Renal pelvis (tissue), 4 donors: ENCODE data around the gene ABCB11. TPM values are rescaled to one million over a fixed set of nuclear protein-coding genes. Genes with fewer than 3 reads are reported as not detected.
"Not testable (repeated sequence)": the region's sequence is repeated elsewhere in the genome, so short reads cannot be mapped to it uniquely, and the experiment has no call there.

Experiments
- DNase-seq: peaks from one replicate; pipeline ENCODE4 v3.0.0-alpha.2; 2013
- polyA plus RNA-seq, 3 donors: library from polyadenylated mRNA; unstranded; fragments of 120-200 nt; gene quantifications; one replicate each; pipeline ENCODE4 v1.2.1, GENCODE V29; 2013; ENCODE audit not compliant: insufficient read length in 3 of 3

The ABCB11 gene
- polyA plus RNA-seq, 3 donors: 0.09 TPM; not detected in 2

GRCh38 chr2:168934826-168935225 lies 96.3 kb downstream of the ABCB11 start:
- DNase-seq: no peak

GRCh38 chr2:168932174-168932573 lies 99.0 kb downstream of the ABCB11 start:
- DNase-seq: not testable (repeated sequence)

GRCh38 chr2:168930242-168930641 lies 100.9 kb downstream of the ABCB11 start:
- DNase-seq: no peak

- no peak for DNase-seq
Measured at GRCh38 chr2:168929031-168929430, 102.1 kb downstream of the ABCB11 start.

- no peak for DNase-seq
Measured at GRCh38 chr2:168928113-168928831, 102.9 kb downstream of the ABCB11 start.

- DNase-seq: no peak
Measured at GRCh38 chr2:168926621-168927386, 104.3 kb downstream of the ABCB11 start.

GRCh38 chr2:168920504-168921157 lies 110.5 kb downstream of the ABCB11 start:
- DNase-seq: peak; percentile 14

GRCh38 chr2:168916331-168916675 lies 114.8 kb downstream of the ABCB11 start:
- no peak for DNase-seq

GRCh38 chr2:168915441-168916330 lies 115.4 kb downstream of the ABCB11 start:
- DNase-seq: no peak

GRCh38 chr2:168913495-168913894 lies 117.6 kb downstream of the ABCB11 start:
- DNase-seq: no peak

GRCh38 chr2:168912901-168913369 lies 118.2 kb downstream of the ABCB11 start:
- DNase-seq: no peak

GRCh38 chr2:168912466-168912865 lies 118.7 kb downstream of the ABCB11 start:
- no peak for DNase-seq

GRCh38 chr2:168910330-168910729 lies 120.8 kb downstream of the ABCB11 start:
- no peak for DNase-seq

- no peak for DNase-seq
Measured at GRCh38 chr2:168907940-168908662, 123.0 kb downstream of the ABCB11 start.

- DNase-seq: no peak
Measured at GRCh38 chr2:168904358-168904757, 126.8 kb downstream of the ABCB11 start.

- no peak for DNase-seq
Measured at GRCh38 chr2:168903888-168904287, 127.2 kb downstream of the ABCB11 start.

GRCh38 chr2:168901003-168901402 lies 130.1 kb downstream of the ABCB11 start, which contains the start of gene G6PC2:
G6PC2 (plus strand) TSS chr2:168901291; CDS start chr2:168901332, 41 bp downstream.
- no peak for DNase-seq

- no peak for DNase-seq
Measured at GRCh38 chr2:168897449-168897848, 133.7 kb downstream of the ABCB11 start.

- no peak for DNase-seq
Measured at GRCh38 chr2:168896783-168897182, 134.3 kb downstream of the ABCB11 start.

- no peak for DNase-seq
Measured at GRCh38 chr2:168895771-168896170, 135.4 kb downstream of the ABCB11 start.

GRCh38 chr2:168894720-168895119 lies 136.4 kb downstream of the ABCB11 start:
- no peak for DNase-seq
